NCI-H526 (cell line): ENCODE measurements around the gene COL15A1.

Source experiments
- DNase-seq, 2 experiments: peaks; one replicate each; lab custom pipeline; 2025; lab: John Stamatoyannopoulos, UW

The COL15A1 gene

DNA sequence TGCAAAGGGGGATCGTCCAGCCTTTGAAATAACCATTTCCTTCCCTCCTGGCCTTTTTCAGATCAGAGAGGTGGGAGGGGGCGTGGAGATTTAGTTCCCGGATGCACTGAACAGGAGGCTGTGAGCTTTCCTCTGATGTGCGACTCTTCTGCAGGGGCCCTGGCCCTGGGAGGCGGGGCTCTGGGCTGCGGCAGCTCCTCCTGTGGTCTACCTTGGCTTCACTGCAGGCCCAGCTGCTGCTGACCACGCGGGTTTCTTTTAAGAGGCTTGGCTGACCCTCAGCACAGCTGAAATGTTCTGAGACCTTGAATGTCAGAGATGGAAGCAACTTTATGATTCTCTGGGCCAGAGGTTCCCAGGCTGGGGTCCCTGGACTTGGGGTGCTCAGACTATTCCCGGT, 27.0 kb upstream of the COL15A1 start:
- DNase-seq, result no peak

DNA sequence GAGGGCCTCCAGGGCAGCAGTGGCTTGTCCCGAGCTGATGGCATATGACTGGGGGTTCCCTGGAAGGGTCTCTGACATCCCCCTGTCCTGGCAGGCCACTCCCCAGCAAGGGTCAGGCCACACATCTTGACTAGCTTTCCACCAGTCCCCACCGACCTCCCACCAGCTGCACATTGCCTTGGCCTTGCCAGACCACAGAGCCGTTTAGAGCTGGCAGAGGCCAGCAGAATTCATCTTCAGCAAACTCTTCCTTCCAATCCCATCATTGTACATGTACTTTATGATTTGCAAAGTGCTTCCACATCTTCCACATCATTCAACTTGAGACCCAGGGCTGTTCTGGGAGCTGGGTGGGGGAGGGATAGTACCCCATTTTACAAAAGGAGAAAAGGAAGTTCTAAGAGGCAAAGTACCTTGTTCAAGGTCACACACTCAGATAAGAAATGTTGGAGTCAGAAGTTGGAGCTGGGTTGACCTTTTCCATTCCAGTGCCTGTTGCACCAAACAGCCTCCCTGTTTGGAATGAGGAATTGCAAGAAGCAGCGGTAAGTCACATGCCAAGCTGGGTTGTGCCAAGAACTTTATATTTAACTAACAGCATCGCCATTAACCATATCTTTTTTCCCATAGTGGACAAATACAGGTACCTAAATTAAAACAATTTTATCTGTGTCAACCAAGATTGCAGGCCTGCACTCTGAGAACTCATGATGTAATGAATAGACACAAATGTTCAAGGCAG, 25.8 kb upstream of the COL15A1 start:
- no peak for DNase-seq

DNA sequence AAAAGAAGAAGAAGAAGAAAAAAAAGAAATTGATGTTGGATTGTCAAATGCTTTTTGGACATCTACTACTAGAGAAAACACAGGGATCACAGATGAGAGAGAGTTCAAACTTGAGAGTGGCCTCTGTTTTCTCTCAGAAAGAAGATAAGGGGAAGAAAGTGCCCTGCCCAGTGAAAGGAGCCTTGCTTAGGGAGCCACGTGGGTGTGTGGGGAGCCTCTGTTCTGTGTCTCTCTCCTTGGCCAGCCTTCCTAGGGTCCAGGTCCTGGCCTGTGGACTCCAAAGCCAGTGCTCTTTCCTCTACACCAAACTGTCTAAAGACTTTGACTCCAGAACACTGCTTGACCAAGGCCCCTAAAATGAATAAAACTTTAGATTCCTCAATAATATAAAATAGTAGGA, 22.0 kb upstream of the COL15A1 start:
- no peak for DNase-seq

DNA sequence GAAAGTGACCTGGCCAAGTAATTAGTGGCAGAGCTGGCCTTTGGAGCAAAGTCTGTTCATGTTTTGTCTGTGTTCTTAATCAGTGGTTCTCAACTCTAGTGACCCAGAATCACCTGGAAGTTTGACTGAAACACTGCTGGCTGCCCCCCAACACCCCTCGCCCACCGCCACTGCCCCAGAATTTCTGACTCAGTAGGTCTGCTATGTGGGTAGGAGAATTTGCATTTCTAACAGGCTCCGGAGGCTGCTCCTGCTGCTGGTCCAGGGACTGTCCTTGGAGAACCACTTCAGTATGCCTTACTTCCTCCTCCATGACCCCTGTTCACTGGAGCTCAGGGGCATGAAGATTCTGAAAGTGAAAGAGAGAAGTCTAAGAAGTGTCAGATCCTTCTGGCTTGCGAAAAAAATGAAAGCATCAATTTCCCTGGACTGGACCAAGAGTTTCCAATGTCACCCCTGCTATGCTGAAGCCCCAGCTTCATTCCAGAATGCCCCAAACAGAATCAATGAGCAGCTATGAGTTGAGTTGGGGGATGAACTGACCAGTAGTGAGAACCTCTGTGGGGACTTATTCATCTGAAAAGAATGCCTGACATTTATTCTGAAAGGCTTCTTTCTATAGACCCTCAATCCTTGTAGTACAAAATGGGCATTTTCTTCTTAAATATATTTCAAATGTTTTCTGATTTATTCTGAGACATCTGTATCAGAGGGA, 20.8 kb upstream of the COL15A1 start:
- DNase-seq, result no peak

DNA sequence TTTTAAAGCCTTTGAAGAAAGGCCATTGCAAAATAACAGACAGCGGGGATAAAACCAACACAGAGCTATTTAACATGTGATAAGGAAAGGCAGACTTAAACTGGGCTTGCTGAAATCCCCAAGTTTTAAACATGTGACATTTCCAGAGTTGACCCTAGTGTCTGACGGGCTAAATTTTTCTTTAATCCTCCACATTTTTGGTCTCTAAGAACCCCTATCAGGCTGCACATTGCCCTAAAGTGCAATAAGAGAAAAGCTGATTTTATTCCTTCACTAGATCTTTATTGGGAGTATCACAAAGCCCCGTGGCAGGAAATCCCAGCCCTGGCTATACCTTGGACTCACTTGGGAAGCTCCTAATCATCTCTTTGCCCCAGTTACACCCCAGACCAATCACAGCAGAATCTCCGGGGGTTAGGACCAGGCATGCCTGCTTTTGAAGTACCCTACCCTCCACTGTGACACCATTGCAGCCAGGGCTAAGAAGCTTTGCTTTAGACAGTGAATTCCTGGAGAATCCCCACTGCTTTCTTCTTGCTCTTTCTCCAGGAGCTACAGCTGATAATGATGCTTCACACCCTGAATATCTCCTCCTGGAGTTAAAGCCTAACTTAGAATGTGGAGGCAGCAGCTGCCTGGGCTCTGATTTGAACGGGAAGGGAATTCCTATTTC, 20.1 kb upstream of the COL15A1 start:
- DNase-seq, result no peak

DNA sequence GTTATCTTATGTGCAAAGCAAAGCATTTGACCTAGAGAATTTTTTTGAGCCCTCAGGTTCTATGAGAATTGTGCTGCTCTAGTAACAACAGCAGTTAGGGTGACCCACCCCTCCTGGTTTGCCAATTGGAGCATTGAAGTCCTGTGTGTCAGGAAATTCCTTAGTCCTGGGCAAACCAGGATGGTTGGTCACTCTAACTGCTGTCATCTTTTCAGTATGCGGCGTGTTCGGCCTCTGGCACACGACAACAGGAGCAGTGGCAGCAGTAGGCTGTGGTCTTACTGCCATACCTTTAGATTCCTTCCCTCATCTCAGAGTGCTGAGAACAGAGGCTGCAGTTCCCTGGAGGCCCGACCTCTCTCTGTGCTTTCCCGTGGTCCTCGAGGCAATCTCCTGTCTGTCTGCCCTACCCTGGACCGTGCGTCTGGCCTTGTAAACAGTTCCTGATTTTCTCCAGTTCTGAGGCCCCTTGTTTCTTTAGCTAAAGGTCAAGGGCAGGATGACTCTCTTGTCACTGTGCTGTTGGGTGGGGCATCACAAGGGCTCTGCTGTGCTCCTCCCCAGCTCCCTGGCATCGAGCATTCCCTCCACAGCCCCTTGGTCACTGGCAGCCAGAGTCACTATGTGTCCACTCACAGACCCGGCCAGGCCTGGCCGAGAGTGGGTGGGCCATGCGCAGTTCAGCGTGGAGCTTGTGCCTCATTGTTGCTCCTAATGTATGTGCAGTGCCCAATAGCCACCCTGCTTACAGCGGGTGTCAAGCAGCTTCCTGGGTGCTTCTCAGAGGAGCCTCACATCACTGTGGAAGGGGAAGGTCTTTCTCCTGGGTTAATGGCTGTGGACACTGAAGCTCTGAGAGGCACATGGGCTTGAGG, 18.5 kb upstream of the COL15A1 start:
- DNase-seq, result no peak

DNA sequence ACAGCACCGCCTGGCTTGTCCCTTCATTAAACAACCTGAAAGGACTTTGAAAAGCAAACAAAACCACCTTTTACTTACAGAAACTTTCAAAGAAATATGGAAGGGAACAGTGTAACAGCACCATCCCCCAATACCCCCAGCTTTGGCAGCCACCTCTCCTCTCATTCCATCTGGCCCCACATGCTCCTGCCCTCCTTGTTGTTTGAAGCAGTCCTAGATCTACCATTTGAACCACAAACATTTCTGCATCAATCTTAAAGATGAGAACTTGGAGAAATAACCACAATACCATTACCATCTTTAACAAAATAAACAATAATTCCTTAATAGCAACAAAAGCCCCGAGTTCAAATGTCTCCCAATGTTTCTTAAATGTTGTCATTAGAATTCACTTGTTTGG, 17.8 kb upstream of the COL15A1 start:
- no peak for DNase-seq

DNA sequence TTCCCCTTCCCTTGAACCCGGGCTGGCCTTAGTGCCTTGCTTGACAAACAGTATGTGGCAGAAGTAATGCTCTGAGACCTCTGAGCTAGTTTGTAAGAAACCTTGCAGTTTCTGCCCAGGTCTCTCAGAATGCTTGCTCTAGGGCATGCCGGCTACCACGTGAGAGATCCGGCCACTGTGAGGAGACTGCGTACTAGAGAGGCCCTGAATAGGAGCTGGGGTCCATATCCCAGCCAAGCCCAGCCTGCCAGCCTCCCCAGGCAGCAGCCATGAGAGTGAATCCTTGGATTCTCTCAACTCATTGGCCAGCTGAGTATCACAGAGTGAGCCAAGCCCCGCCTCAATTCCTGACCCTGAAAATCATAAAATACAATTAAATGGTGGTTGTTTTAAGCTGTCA, 16.0 kb upstream of the COL15A1 start:
- DNase-seq, result no peak

DNA sequence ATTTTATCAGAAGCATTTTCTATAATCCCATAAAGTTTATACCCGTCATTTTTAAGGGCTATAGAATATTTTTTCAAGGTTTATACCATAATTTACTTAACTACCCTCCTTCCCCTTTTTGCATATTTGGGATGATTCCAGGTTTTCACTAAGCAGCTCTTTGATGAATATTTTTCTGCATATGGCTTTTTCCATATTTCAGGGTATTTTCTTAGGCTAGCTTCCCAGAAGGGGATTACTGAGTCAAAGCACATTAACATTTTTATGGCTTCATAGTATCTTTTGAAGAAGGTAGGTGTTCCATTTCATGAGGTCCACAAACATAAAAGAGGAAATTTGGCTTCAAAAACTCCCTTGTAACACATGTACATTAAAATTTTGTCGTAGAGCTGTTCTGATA, 14.6 kb upstream of the COL15A1 start:
- no peak for DNase-seq

DNA sequence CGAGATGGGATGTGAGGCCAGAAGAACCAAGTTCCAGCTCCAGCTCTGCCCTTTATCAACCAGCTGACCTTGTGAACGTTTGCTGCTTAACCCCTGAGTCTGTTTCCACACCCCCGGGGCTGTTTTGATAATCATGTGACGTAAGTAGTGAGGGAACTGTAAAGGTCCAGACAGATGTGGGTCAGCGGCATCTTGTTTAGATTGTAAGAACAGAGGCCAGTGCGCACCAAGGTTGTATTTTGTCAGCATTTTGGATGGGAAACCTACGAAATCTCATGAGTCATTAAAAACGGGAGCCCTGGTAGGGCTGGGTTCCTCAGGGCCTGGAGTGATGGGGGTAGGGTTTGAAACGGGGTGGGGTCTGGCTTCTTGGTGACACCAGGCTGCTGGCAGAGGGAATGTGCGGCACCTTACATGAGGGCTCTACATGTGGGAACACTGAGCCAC, 13.8 kb upstream of the COL15A1 start:
- DNase-seq, result no peak

DNA sequence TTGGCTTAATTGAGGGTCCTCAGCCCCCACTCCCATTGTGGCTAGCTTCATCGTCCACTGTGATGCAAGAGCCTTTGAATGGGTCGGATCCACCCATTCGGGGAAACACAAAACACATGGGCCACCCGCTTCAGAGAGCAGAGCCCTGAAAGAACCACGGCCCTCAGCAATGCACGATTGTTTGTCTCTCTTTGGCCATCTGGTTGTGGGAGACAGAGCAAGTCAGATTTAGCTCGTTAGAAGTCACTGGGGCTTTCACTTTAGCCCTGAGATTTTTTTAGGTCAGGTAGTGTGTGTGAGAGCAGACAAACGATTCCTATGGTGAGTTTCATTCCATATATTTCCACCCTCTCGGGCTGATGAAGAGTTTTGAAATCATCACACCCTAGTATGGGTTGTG, 12.9 kb upstream of the COL15A1 start:
- DNase-seq, result no peak

DNA sequence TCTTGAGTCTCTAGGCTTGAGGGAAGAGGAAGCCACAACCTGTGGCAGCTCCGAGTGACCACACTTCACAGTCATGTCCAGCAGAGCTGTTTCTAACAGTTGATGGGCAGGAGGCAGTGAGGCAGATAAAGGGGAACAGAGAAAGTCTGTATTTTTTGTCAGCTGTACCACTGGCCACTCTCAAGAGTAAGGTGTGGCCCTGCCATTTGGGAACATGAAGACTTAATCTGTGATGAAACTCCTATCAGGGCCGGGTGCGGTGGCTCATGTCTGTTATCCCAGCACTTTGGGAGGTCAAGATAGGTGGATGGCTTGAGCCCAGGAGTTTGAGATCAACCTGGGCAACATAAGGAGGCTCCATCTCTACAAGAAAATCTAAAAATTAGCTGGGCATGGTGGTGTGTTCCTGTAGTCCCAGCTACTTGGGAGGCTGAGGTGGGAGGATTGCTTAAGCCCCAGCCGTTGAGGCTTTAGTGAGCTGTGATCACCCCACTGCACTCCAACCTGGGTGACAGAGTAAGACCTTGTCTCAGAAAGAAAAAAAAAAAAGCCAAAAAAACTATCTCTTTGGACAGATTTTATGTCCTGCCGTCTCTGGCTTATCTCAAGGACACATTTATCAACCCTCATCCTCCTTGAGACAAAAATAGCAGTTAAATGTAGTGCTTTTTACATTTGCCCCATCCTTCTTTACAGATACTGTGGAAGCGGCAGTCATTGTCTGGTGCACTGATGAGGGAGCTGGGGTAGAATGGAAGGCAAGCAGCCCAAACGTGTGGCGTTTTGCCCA, 11.9 kb upstream of the COL15A1 start:
- no peak for DNase-seq

DNA sequence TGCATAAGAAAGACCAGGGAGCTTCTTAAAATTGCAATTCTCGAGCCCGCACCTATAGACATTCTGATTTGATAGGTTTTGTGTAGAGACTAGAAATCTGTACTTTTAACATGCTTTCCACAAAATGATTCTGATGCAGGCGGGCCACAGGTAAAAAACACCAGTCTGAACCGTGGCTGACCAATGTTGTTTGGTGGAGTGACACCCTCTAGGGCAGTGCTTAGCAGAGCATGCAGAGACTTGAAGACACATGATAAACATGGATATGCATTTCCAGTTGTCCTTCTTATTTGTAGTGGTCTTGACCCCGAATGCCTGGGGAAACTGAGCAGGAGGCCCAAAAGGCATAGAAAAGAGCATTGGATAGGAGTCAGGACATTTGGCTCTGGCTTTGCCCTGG, 10.5 kb upstream of the COL15A1 start:
- DNase-seq, result no peak

DNA sequence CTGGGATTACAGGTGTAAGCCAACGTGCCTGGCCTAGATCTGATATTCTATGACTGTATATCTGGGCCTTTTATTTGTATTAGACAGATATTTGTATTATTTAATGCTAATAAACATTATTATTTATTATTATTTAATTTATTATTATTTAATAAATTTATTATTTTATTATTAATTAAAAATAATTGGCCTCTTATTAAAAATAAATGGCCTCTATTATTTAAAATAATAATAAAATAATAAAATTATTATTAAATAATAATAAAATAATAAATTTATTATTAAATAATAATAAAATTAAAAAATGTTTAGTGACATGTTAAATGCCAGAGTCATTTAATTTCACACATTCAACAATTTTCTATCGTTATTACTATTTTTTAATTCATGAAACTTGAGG, 9.8 kb upstream of the COL15A1 start:
- no peak for DNase-seq

DNA sequence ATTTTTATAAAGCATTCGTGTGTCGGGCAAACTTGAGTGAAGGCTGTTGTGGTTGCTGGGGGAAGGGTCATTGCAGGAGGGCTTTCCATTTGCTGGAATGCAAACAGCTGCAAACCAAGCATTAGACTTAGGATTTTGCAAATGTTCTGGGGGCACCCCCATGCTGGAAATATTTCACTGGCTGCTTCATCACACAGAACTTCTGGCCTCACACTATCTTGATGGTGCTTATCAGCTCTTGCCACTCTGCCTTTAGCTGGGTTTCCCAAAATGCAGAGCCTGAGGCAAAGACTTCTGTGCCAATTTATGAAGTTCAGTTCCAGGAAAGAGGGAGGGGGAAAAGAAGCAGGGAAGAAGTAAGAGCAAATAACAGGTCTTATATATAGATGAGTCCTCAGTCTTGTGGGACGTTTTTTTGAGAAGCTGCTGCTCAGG, 8.6 kb upstream of the COL15A1 start:
- no peak for DNase-seq

DNA sequence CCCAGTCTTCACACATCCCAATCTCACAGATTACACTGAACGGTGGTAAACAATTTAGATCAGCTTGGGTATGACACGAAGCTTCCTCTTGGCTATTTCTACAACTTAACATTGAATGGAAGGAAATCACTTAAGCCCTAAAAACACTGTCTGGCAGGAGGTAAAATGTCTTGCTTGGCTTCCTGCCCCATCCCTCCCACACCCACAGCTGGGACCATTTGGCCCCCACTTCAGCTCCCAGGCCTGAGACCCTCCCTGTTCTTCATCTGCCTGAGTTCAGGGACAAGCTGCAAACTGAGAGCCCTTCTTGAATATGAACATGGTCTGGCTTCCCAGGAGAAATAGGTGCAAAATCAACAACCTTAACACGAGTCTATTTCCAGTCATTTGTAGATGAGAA, 3.4 kb upstream of the COL15A1 start:
- no peak for DNase-seq

DNA sequence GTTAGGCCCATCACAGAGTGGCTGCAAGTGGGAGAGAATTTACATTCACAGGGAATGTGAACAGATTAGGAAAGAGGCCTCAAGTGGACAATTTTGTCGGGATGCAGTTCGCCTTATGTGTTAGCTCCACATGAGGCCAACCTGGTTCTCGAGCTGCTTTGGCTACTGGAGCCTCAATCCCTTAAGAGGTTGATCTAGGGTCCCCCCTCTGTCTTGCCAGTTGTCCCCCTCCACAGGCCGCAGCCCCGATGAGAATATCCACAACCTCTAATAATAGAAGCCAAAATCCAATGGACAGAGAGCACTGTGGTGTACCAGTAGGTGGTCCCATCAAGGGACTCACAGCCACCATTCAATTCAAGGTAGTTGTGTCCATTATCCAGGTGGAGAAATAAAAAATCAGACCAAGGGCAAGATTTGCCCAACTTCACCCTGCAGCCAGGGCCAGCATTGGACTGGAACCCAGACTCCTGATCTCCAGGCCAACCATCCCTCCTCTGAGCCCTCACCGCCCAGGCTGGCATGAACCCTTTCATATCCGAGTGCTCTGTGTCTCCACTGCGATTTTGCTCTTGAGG, 1.7 kb upstream of the COL15A1 start:
- no peak for DNase-seq

DNA sequence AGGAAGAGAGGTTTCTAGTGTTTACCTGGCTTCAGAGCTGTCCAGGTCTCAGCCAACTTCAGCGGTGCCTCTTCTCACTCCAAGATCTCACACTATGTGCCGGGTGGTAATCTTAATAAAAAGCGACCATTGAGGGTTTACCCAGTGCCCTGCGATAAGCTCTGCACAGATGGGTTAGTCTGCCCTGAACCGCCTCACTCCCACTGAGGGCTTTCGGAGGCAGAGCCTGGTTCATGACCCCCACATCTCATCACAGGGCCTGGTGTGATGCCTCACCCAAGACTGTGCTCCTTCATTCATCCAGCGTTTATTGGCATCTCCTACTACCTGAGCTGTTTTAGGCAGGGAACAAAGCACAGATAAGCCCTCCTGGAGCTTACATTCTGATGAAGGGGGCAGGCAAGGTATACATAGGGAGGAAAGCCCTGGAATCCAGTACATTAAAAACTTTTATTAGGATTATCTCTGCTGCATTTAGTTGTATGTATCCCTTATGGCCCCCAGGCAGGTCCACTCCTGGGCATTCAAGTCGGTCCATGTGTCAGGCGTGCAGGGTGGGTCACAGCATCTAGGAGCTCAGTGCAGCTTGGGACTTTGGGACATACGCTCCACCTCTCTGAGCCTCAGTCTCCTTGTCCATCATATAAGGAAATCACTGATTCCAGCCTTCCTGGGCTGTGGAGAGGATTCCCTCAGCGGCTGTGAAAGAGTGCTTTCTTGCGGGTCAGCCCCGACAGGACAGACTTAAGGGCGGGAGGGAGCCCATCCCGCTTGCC, 613 bp upstream of the COL15A1 start:
- DNase-seq, result no peak

DNA sequence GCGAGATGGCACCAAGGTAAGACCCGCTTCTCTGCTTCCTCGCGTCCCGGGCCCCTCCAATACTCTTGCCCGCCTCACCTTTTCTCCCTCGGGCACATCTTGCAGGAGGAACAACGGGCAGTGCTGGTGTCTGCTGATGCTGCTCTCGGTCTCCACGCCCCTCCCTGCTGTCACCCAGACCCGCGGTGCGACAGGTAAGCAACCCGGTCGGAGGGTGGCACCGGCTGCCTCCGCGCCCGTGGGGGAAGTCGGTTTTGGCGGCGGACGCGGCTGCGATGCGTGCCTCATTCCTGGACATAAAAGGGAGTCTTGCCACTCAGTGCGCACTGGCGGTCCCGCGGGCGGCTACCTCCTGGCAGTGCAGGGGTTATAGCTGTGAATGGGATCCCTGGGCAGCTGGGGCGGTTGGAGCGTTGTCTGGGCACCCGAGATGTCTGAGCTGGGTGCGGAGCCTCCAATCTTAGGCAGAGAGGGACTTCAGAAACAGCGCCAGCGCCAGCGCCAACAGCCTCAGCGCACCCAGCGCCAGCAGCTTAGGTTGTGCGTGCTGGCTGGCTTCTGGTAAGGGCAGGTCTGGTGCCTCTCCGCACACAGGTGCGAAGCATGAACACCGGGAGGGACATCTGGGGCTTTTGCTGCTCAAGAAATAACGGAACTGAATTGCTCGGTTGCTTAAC, 488 bp downstream of the COL15A1 start:
- DNase-seq, result peak in 1 of 2 experiments; percentile 41

DNA sequence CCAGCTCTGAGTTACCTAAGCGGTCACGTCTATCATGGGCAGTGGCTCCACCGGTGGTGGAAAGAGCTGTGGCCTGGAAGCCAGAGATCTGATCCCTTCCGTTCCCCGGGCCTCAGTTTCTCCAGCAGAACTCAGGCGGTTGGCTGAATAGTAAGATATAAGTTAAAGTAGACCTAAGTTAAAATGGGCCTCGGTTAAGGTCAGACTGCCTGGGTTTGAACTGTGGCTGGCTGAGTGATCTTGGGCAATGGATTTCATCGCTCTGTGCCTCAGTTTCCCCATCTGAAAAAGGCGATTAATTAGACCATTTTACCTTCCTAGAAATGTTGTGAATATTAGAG, 997 bp downstream of the COL15A1 start:
- DNase-seq, result no peak
